Hepatocyte (in vitro differentiated cells): ENCODE results near the gene ZNF394.

Source experiments
- EZH2 ChIP-seq: fragments of 200-600 bp; sonication (generic); IDR thresholded peaks from 2 replicates; pipeline ENCODE4 v1.6.1; 2016; ENCODE audit warnings: antibody characterized with exemption, mild to moderate bottlenecking, borderline replicate concordance
- EZH2phosphoT487 ChIP-seq: fragments of 200-600 bp; sonication (generic); IDR thresholded peaks from one replicate; pipeline ENCODE4 v1.6.1; 2018; ENCODE audit warnings: antibody characterized with exemption, mild to moderate bottlenecking, low read depth, moderate library complexity; ENCODE audit not compliant: unreplicated experiment, severe bottlenecking
- TF ChIP-seq, protein P1 (sequence below): fragments of 200-600 bp; sonication (generic); IDR thresholded peaks from 2 replicates; pipeline ENCODE4 v1.5.1; 2016; ENCODE audit warnings: antibody characterized with exemption, mild to moderate bottlenecking; ENCODE audit not compliant: poor library complexity

DNA sequence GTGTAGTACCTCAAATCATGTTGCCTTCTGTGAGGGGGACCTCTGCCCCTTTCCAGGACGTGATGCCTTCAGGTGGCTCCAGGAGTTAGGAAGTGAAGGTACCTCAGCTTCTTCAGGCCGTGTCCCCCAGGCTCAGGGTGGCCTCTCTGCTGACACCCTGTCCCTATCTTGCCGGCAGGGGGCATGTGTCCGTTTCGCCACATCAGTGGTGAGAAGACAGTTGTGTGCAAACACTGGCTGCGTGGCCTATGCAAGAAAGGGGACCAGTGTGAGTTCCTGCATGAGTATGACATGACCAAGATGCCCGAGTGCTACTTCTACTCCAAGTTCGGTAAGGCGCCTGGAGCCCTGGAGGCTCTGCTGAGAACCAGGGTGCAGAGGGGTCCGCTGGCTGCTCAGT, 52.1 kb downstream of the ZNF394 start:
- TF ChIP-seq, protein P1, sequence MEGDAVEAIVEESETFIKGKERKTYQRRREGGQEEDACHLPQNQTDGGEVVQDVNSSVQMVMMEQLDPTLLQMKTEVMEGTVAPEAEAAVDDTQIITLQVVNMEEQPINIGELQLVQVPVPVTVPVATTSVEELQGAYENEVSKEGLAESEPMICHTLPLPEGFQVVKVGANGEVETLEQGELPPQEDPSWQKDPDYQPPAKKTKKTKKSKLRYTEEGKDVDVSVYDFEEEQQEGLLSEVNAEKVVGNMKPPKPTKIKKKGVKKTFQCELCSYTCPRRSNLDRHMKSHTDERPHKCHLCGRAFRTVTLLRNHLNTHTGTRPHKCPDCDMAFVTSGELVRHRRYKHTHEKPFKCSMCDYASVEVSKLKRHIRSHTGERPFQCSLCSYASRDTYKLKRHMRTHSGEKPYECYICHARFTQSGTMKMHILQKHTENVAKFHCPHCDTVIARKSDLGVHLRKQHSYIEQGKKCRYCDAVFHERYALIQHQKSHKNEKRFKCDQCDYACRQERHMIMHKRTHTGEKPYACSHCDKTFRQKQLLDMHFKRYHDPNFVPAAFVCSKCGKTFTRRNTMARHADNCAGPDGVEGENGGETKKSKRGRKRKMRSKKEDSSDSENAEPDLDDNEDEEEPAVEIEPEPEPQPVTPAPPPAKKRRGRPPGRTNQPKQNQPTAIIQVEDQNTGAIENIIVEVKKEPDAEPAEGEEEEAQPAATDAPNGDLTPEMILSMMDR: peak; percentile 3
- TF ChIP-seq EZH2phosphoT487 (no peak), EZH2 (no peak)
